ENCODE results near the gene PSMD3.

PSMD3 gene

DNA sequence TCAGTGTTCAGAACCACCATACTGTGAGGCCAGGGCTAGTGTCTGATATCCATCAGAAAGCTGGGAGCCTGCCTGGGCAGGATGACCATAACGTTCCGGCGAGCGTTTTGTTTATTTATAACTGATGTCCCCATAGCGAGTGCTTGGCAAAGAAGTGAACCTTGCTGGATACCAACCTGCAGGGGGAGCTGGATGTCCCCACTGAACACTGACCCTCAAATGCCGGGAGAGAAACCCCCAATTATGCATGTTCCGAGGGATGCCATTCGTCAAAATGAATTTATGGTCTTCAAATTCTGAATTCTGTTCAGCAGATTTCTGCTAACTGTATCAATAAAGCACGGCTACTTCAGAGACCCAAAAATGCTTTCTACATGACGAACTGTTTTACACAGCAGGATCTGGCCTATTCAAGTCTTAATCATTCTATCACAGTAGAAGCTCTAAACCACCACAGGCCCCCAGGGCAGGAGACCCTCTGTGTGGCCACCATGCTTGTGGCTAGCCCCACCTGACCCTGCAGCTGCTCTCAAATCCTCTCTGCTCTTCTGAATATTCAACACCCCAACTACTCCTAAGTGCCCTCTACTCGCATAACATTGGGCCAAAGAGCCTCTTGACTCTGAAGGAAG, 58.4 kb downstream of the PSMD3 start:
- DNase-seq (ENCODE audit: low read depth, low spot score), result no peak
- H3K27ac ChIP-seq, result no peak overlapping the region

DNA sequence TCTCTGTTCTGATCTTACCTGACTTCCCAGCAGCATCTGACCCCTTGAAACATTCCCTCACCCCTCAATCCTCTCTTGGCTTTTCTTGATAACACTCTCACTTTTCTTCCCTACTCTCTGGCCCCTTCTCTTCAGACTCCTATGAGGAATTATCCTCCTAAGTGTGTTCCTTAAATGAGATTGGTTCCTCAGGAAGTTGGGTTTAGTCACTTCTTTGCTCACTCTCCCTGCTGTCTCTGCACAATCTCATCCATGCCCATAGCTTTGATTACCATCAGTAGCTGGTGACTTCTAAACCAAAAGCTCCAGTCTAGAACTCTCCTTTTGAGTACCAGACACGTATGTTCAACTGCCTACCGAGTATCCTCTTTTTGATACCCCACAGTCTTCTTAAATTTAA, 60.6 kb downstream of the PSMD3 start:
- H3K27ac ChIP-seq, result no peak overlapping the region
- no peak for DNase-seq (ENCODE audit: low read depth, low spot score)

All from epithelial cell of prostate (primary cell).